Measurements from ENCODE around the gene PTPRN2. TPM values are rescaled to one million over a fixed set of nuclear protein-coding genes. Genes with fewer than 3 reads are reported as not detected.

The PTPRN2 gene
- polyA plus RNA-seq, 6 donors from 2014 or later, result 1.4 to 4.6 (median 3.8) TPM

DNA sequence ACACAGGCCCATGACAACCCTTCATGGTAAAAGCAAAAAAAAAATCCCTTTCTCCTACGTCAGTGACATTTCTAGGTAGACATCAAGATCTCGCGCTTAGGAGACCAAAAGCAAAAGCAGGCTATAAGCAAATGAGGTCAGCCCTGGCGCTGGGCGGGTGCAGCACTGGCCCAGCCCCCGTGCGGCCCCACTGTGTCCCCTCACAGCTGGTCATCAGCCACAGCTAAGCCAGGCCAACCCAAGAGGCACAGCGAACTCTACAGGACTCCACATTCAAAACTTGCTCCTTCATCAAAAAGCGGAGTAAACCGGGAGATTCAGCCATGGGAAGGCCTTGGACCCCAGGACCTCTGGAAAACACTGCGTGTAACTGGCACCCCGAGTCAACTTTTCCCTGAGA is 113.7 kb downstream of the PTPRN2 start:
- Mint-ChIP-seq H3K27ac (no peak overlapping the region), H3K27me3 (peaks cover 8 to 17% (median 11%) of the 10 kb centered on the region in 3 donors), H3K9me3 (peaks cover 0 to 2% (median 0%) of the 10 kb centered on the region in 7 donors), H3K36me3 (no peaks in the 10 kb centered on the region), H3K4me1 (peaks cover 0 to 4% (median 0%) of the 10 kb centered on the region in 3 donors), H3K4me3 (no peak overlapping the region)
- no peak for ATAC-seq (ENCODE audit: low read depth in 2 of 2)
- no peak for DNase-seq

GRCh38 chr7:158473221-158473620 is 114.4 kb downstream of the PTPRN2 start:
- ATAC-seq (ENCODE audit: low read depth in 2 of 2), result no peak
- Mint-ChIP-seq H3K4me3 (no peak overlapping the region), H3K27me3 (peaks cover 12 to 22% (median 12%) of the 10 kb centered on the region in 3 donors), H3K4me1 (peaks cover 0 to 4% (median 0%) of the 10 kb centered on the region in 3 donors), H3K27ac (no peak overlapping the region), H3K36me3 (no peaks in the 10 kb centered on the region), H3K9me3 (peaks cover 0 to 2% (median 0%) of the 10 kb centered on the region in 7 donors)
- DNase-seq, result no peak

GRCh38 chr7:158472596-158472995 is 115.0 kb downstream of the PTPRN2 start:
- Mint-ChIP-seq H3K36me3 (no peaks in the 10 kb centered on the region), H3K27me3 (peaks cover 7 to 21% (median 12%) of the 10 kb centered on the region in 3 donors), H3K4me3 (no peak overlapping the region), H3K4me1 (peaks cover 0 to under 1% (median 0%) of the 10 kb centered on the region in 3 donors), H3K27ac (no peak overlapping the region), H3K9me3 (peaks cover 0 to 3% (median 0%) of the 10 kb centered on the region in 7 donors)
- no peak for ATAC-seq (ENCODE audit: low read depth in 2 of 2)
- DNase-seq, result no peak

DNA sequence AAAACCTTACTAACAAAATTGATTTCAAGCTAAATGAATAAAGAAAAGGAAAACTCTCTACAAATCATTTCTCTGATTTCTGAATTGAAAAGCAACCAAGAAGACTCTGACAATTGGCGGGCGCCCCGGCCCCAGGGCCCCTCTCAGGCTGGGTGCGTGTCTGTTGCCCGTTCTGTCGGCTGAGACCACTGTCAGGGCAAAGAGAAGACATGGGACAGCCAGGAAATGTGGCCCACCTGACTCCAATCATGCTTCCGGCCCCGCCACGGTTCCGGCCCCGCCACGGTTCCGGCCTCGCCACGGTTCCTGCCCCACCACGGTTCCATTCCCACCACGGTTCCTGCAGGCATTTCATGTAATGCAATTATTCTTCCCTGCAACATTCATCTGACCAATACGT is 115.9 kb downstream of the PTPRN2 start:
- ATAC-seq (ENCODE audit: low read depth in 2 of 2) (no peak), DNase-seq (no peak)
- no peaks in the 10 kb centered on the region for H3K4me1 Mint-ChIP-seq
- H3K4me3 Mint-ChIP-seq, result no peak overlapping the region
- peaks cover 0 to 3% (median 0%) of the 10 kb centered on the region in 7 donors for H3K9me3 Mint-ChIP-seq
- peaks cover 7 to 23% (median 12%) of the 10 kb centered on the region in 3 donors for H3K27me3 Mint-ChIP-seq
- no peaks in the 10 kb centered on the region for H3K36me3 Mint-ChIP-seq
- no peak overlapping the region for H3K27ac Mint-ChIP-seq

- no peak overlapping the region for H3K27ac Mint-ChIP-seq
- no peaks in the 10 kb centered on the region for H3K36me3 Mint-ChIP-seq
- peaks cover 7 to 18% (median 12%) of the 10 kb centered on the region in 3 donors for H3K27me3 Mint-ChIP-seq
- peaks cover 0 to 3% (median under 1%) of the 10 kb centered on the region in 7 donors for H3K9me3 Mint-ChIP-seq
- no peak for ATAC-seq (ENCODE audit: low read depth in 2 of 2)
- H3K4me1 Mint-ChIP-seq, result no peaks in the 10 kb centered on the region
- H3K4me3 Mint-ChIP-seq, result no peak overlapping the region
- DNase-seq, result no peak
Measured at GRCh38 chr7:158470336-158470735, 117.3 kb downstream of the PTPRN2 start.

GRCh38 chr7:158469396-158470051 is 118.1 kb downstream of the PTPRN2 start:
- Mint-ChIP-seq H3K36me3 (no peaks in the 10 kb centered on the region), H3K4me1 (no peaks in the 10 kb centered on the region), H3K27ac (no peak overlapping the region), H3K9me3 (peaks cover 0 to 7% (median 4%) of the 10 kb centered on the region in 7 donors), H3K27me3 (peaks cover 7 to 18% (median 12%) of the 10 kb centered on the region in 3 donors), H3K4me3 (no peak overlapping the region)
- DNase-seq, result no peak
- no peak for ATAC-seq (ENCODE audit: low read depth in 2 of 2)

GRCh38 chr7:158468700-158469296 is 118.8 kb downstream of the PTPRN2 start:
- H3K4me1 Mint-ChIP-seq, result no peaks in the 10 kb centered on the region
- DNase-seq (no peak), ATAC-seq (ENCODE audit: low read depth in 2 of 2) (no peak)
- H3K4me3 Mint-ChIP-seq, result peak overlapping the region in 1 of 8 donors; percentile 22
- H3K27me3 Mint-ChIP-seq, result peaks cover 7 to 18% (median 12%) of the 10 kb centered on the region in 3 donors
- H3K36me3 Mint-ChIP-seq, result no peaks in the 10 kb centered on the region
- no peak overlapping the region for H3K27ac Mint-ChIP-seq
- H3K9me3 Mint-ChIP-seq, result peaks cover 0 to 10% (median 5%) of the 10 kb centered on the region in 7 donors

- ATAC-seq (ENCODE audit: low read depth in 2 of 2) (no peak), DNase-seq (no peak)
- H3K27me3 Mint-ChIP-seq, result peaks cover 7 to 18% (median 12%) of the 10 kb centered on the region in 3 donors
- H3K4me3 Mint-ChIP-seq, result no peak overlapping the region
- no peak overlapping the region for H3K27ac Mint-ChIP-seq
- peaks cover 0 to 14% (median 9%) of the 10 kb centered on the region in 7 donors for H3K9me3 Mint-ChIP-seq
- no peaks in the 10 kb centered on the region for H3K4me1 Mint-ChIP-seq
- no peaks in the 10 kb centered on the region for H3K36me3 Mint-ChIP-seq
Measured at GRCh38 chr7:158468181-158468580, 119.4 kb downstream of the PTPRN2 start.

- ATAC-seq (ENCODE audit: low read depth in 2 of 2) (no peak), DNase-seq (no peak)
- no peak overlapping the region for H3K27ac Mint-ChIP-seq
- no peak overlapping the region for H3K4me3 Mint-ChIP-seq
- no peaks in the 10 kb centered on the region for H3K4me1 Mint-ChIP-seq
- H3K9me3 Mint-ChIP-seq, result peaks cover 0 to 16% (median 10%) of the 10 kb centered on the region in 7 donors
- peaks cover 7 to 18% (median 12%) of the 10 kb centered on the region in 3 donors for H3K27me3 Mint-ChIP-seq
- H3K36me3 Mint-ChIP-seq, result no peaks in the 10 kb centered on the region
Measured at GRCh38 chr7:158467562-158467961, 120.1 kb downstream of the PTPRN2 start.

DNA sequence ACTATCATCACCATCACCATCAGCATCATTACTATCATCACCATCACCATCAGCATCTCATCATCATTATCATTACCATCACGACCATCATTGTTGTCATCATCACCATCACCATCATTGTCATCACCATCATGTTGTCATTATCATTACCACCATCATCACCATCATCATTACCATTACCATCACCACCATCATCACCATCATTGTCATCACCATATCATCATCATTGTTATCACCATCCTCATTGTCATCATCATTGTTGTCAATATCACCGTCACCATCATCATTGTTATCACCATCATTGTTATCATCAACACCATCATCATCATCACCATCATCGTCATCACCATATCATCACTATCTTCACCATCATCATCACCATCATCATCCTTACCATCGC is 124.3 kb downstream of the PTPRN2 start:
- DNase-seq (no peak), ATAC-seq (ENCODE audit: low read depth in 2 of 2) (no peak)
- Mint-ChIP-seq H3K27me3 (peaks cover 0 to 5% (median 0%) of the 10 kb centered on the region in 3 donors), H3K27ac (no peak overlapping the region), H3K4me3 (no peak overlapping the region), H3K36me3 (no peaks in the 10 kb centered on the region), H3K9me3 (peaks cover 0 to 16% (median 9%) of the 10 kb centered on the region in 7 donors), H3K4me1 (no peaks in the 10 kb centered on the region)

- ATAC-seq (ENCODE audit: low read depth in 2 of 2) (no peak), DNase-seq (no peak)
- Mint-ChIP-seq H3K27ac (no peak overlapping the region), H3K27me3 (no peaks in the 10 kb centered on the region), H3K9me3 (peaks cover 0 to 18% (median 11%) of the 10 kb centered on the region in 7 donors), H3K36me3 (no peaks in the 10 kb centered on the region), H3K4me3 (no peak overlapping the region), H3K4me1 (no peaks in the 10 kb centered on the region)
Measured at GRCh38 chr7:158461824-158462223, 125.8 kb downstream of the PTPRN2 start.

GRCh38 chr7:158460665-158461064 is 127.0 kb downstream of the PTPRN2 start:
- no peaks in the 10 kb centered on the region for H3K4me1 Mint-ChIP-seq
- H3K27ac Mint-ChIP-seq, result no peak overlapping the region
- DNase-seq (no peak), ATAC-seq (ENCODE audit: low read depth in 2 of 2) (no peak)
- H3K4me3 Mint-ChIP-seq, result no peak overlapping the region
- H3K9me3 Mint-ChIP-seq, result peaks cover 0 to 23% (median 12%) of the 10 kb centered on the region in 7 donors
- no peaks in the 10 kb centered on the region for H3K36me3 Mint-ChIP-seq
- H3K27me3 Mint-ChIP-seq, result no peaks in the 10 kb centered on the region

DNA sequence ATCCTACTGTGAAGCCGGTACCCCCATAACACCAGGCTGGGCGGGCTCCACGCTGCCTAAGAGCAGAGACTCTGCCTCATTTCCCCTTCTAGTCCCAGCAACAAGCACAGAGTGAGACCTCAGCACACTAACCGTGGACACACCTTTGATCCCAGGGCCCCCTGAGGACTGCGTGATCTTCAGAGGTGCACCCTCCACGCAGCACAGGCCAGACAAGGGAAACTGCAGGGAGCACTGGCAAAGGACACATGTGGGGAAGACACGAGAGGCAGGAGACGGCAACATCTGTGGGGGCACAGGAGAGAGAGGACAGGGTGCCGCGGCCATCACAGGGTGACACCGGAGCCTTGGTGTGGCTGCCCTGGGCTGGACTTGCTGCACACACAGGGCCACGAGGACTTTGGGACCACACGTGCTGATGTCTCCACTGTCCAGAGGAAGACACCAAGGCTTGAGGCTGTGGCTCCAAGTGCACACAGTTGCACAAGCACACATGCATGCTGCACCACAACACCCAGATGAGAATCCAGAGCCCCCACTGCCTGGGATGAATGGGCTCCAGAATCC is 128.8 kb downstream of the PTPRN2 start:
- Mint-ChIP-seq H3K4me3 (no peak overlapping the region), H3K4me1 (no peaks in the 10 kb centered on the region), H3K27ac (no peak overlapping the region), H3K36me3 (no peaks in the 10 kb centered on the region), H3K27me3 (no peaks in the 10 kb centered on the region), H3K9me3 (peaks cover 0 to 23% (median 12%) of the 10 kb centered on the region in 7 donors)
- no peak for DNase-seq
- no peak for ATAC-seq (ENCODE audit: low read depth in 2 of 2)

- Mint-ChIP-seq H3K4me1 (no peaks in the 10 kb centered on the region), H3K27ac (no peak overlapping the region), H3K4me3 (peak overlapping the region in 1 of 8 donors; percentile 30), H3K36me3 (no peaks in the 10 kb centered on the region), H3K9me3 (peaks cover 0 to 18% (median 8%) of the 10 kb centered on the region in 7 donors), H3K27me3 (no peaks in the 10 kb centered on the region)
- DNase-seq (no peak), ATAC-seq (ENCODE audit: low read depth in 2 of 2) (no peak)
Measured at GRCh38 chr7:158458096-158458495, 129.5 kb downstream of the PTPRN2 start.
